Measurements from ENCODE around the gene NAP1L4.

GRCh38 chr11:2897048-2897447 lies 95.1 kb downstream of the NAP1L4 start:
- TF ChIP-seq CTCF (IDR thresholded peaks at IDR 0.05; ENCODE audit: low read depth, low read length) = no peak
- no peak for TF ChIP-seq POLR2A (IDR thresholded peaks at IDR 0.05; ENCODE audit: extremely low read depth, insufficient read length)
- no peak for TF ChIP-seq MAX (IDR thresholded peaks at IDR 0.05; ENCODE audit: low read depth, low read length)
- no peak for TF ChIP-seq MYC (IDR thresholded peaks at IDR 0.05; ENCODE audit: low read depth, low read length)
